OCI-LY1 (cell line): ENCODE data around the gene DMD.

Source experiments
- H2AFZ ChIP-seq: fragments of 200-600 bp; sonication (generic), shearing (Covaris generic); 2 replicates; pipeline ENCODE4 v1.6.0; 2014; ENCODE audit warnings: antibody characterized with exemption, mild to moderate bottlenecking, low read length
- H3F3A ChIP-seq: fragments of 200-600 bp; sonication (generic), shearing (Covaris generic); 2 replicates; pipeline ENCODE4 v1.6.0; 2014; ENCODE audit warnings: mild to moderate bottlenecking, antibody characterized with exemption, low read length, moderate library complexity; ENCODE audit not compliant: insufficient read depth
- H3K27ac ChIP-seq: fragments of 200-600 bp; sonication (generic); 2 replicates; pipeline ENCODE4 v1.5.1; 2014; ENCODE audit warnings: low read length, mixed run types, mild to moderate bottlenecking, low read depth; ENCODE audit not compliant: poor library complexity, severe bottlenecking
- H3K27me3 ChIP-seq: fragments of 200-600 bp; sonication (generic); 2 replicates; pipeline ENCODE4 v1.6.0; 2014; ENCODE audit warnings: antibody characterized with exemption, mild to moderate bottlenecking, low read length, moderate library complexity; ENCODE audit not compliant: insufficient read depth
- H3K36me3 ChIP-seq: fragments of 200-600 bp; sonication (generic); 2 replicates; pipeline ENCODE4 v1.6.1; 2014; ENCODE audit warnings: mild to moderate bottlenecking, antibody characterized with exemption, low read length, moderate library complexity, mixed read lengths; ENCODE audit not compliant: insufficient read depth
- H3K4me1 ChIP-seq: fragments of 200-600 bp; sonication (generic); 2 replicates; pipeline ENCODE4 v1.5.1; 2014; ENCODE audit warnings: mild to moderate bottlenecking, low read length, moderate library complexity; ENCODE audit not compliant: insufficient read depth, severe bottlenecking
- H3K4me2 ChIP-seq: fragments of 200-600 bp; sonication (generic), shearing (Covaris generic); 2 replicates; pipeline ENCODE4 v1.6.1; 2014; ENCODE audit warnings: low read length
- H3K4me3 ChIP-seq: fragments of 200-600 bp; sonication (generic); 2 replicates; pipeline ENCODE4 v1.5.1; 2014; ENCODE audit warnings: low read length, low read depth, mild to moderate bottlenecking, mixed read lengths; ENCODE audit not compliant: poor library complexity, severe bottlenecking
- H3K79me2 ChIP-seq: fragments of 200-600 bp; shearing (Covaris generic); 2 replicates; pipeline ENCODE4 v1.6.1; 2016; ENCODE audit warnings: mixed run types, low read length, mixed read lengths; ENCODE audit not compliant: insufficient read depth
- H3K9ac ChIP-seq: fragments of 200-600 bp; sonication (generic), shearing (Covaris generic); 2 replicates; pipeline ENCODE4 v1.6.1; 2014; ENCODE audit warnings: mild to moderate bottlenecking, low read length, mixed read lengths
- H3K9me2 ChIP-seq: fragments of 200-600 bp; sonication (generic), shearing (Covaris generic); 2 replicates; pipeline ENCODE4 v1.6.1; 2014; ENCODE audit warnings: low read depth, mild to moderate bottlenecking, low read length, mixed read lengths
- H3K9me3 ChIP-seq: fragments of 200-600 bp; shearing (Covaris generic); 2 replicates; pipeline ENCODE4 v1.6.1; 2014; ENCODE audit warnings: low read length, mixed read lengths
- H4K20me1 ChIP-seq: fragments of 200-600 bp; sonication (generic), shearing (Covaris generic); 2 replicates; pipeline ENCODE4 v1.6.0; 2016; ENCODE audit warnings: mild to moderate bottlenecking, low read length; ENCODE audit not compliant: insufficient read depth
- CTCF ChIP-seq: fragments of 200-600 bp; sonication (generic), shearing (Covaris generic); IDR thresholded peaks from 2 replicates; pipeline ENCODE4 v1.5.1; 2017; ENCODE audit warnings: mild to moderate bottlenecking, antibody characterized with exemption, low read length, moderate library complexity, mixed read lengths
- EZH2 ChIP-seq: fragments of 200-600 bp; sonication (generic), shearing (Covaris generic); IDR thresholded peaks from 2 replicates; pipeline ENCODE4 v1.8.0; 2017; ENCODE audit warnings: borderline replicate concordance, mixed run types, mild to moderate bottlenecking, antibody characterized with exemption, low read length, moderate library complexity, mixed read lengths

The DMD gene

GRCh38 chrX:32839781-32840180, 371.6 kb downstream of the DMD start:
- no peaks in the 10 kb centered on the region for H3K4me1 ChIP-seq
- no peak overlapping the region for H3K4me3 ChIP-seq
- no peak overlapping the region for H2AFZ ChIP-seq
- H3K79me2 ChIP-seq: no peaks in the 10 kb centered on the region
- H3F3A ChIP-seq: no peaks in the 10 kb centered on the region
- H3K9ac ChIP-seq: no peak overlapping the region
- H3K27ac ChIP-seq: no peak overlapping the region
- H4K20me1 ChIP-seq: no peaks in the 10 kb centered on the region
- no peaks in the 10 kb centered on the region for H3K9me2 ChIP-seq
- no peak overlapping the region for H3K4me2 ChIP-seq
- TF ChIP-seq CTCF: no peak
- TF ChIP-seq EZH2: no peak
- H3K36me3 ChIP-seq: peaks cover 7% of the 10 kb centered on the region
- H3K9me3 ChIP-seq: no peaks in the 10 kb centered on the region
- no peaks in the 10 kb centered on the region for H3K27me3 ChIP-seq

DNA sequence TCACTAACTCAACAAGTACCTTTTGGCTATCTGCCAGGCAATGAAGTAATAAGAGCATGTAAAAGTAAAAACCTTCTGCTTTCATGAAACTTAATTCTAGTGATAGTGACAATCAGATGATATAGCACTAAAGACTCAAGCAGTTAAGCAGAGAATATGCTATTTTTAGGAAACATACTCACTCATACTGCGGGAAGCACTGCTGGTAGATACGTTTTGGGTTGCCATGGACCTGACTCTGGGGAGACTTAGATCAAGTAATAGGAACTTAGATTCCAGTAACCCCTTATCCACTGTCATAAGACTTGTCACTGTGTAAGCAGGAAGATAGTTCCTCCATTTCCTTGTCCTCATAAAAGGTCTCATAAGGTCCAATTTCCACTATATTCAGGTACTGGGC, 386.3 kb downstream of the DMD start:
- TF ChIP-seq EZH2 (no peak), CTCF (no peak)
- H3K9me2 ChIP-seq: no peaks in the 10 kb centered on the region
- H3F3A ChIP-seq: no peaks in the 10 kb centered on the region
- no peaks in the 10 kb centered on the region; the same call in 1 of the 2 replicates for H3K36me3 ChIP-seq
- no peak overlapping the region for H2AFZ ChIP-seq
- H3K27me3 ChIP-seq: no peaks in the 10 kb centered on the region
- no peaks in the 10 kb centered on the region for H4K20me1 ChIP-seq
- H3K4me2 ChIP-seq: no peak overlapping the region
- no peak overlapping the region for H3K9ac ChIP-seq
- no peaks in the 10 kb centered on the region for H3K4me1 ChIP-seq
- no peak overlapping the region for H3K27ac ChIP-seq
- no peaks in the 10 kb centered on the region for H3K9me3 ChIP-seq
- no peaks in the 10 kb centered on the region for H3K79me2 ChIP-seq
- no peak overlapping the region for H3K4me3 ChIP-seq

DNA sequence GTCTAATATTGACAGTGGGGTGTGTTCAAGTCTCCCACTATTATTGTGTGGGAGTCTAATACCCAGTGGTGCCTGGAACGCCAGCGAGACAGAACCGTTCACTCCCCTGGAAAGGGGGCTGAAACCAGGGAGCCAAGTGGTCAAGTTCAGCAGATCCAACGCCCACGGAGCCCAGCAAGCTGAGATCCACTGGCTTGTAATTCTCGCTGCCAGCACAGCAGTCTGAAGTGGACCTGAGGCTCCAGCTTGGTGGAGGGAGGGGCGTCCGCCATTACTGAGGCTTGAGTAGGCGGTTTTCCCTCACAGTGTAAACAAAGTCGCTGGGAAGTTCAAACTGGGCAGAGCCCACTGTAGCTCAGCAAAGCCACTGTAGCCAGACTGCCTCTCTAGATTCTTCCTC, 407.3 kb downstream of the DMD start:
- Histone ChIP-seq H3K9me3 (no peaks in the 10 kb centered on the region), H2AFZ (no peak overlapping the region), H3K27ac (no peak overlapping the region), H3K27me3 (no peaks in the 10 kb centered on the region), H3K36me3 (peaks cover 9% of the 10 kb centered on the region; the same call in 1 of the 2 replicates), H3K9me2 (no peaks in the 10 kb centered on the region), H3K4me3 (no peak overlapping the region), H3K79me2 (no peaks in the 10 kb centered on the region), H3K9ac (no peak overlapping the region), H4K20me1 (no peaks in the 10 kb centered on the region), H3K4me2 (no peak overlapping the region), H3K4me1 (no peaks in the 10 kb centered on the region), H3F3A (no peaks in the 10 kb centered on the region)
- no peak for TF ChIP-seq EZH2
- TF ChIP-seq CTCF: no peak
